Stomach smooth muscle (tissue), 2 donors: ENCODE results near the gene METTL17.

Source experiments
- H3K27ac ChIP-seq: one replicate; pipeline ENCODE4 v1.7.0; 2013; ENCODE audit warnings: mild to moderate bottlenecking, low read length, inconsistent platforms
- H3K27me3 ChIP-seq, 2 donors: one replicate each; pipeline ENCODE4 v1.7.0; 2013; ENCODE audit warnings: low read length in 2 of 2; ENCODE audit not compliant: insufficient read depth in 2 of 2, control insufficient read depth in 1 of 2
- H3K36me3 ChIP-seq, 2 donors: one replicate each; pipeline ENCODE4 v1.7.0; 2013; ENCODE audit warnings: low read length in 2 of 2; ENCODE audit not compliant: control insufficient read depth in 2 of 2, insufficient read depth in 2 of 2
- H3K4me1 ChIP-seq: one replicate; pipeline ENCODE4 v1.7.0; 2013; ENCODE audit warnings: low read length; ENCODE audit not compliant: control insufficient read depth, insufficient read depth
- H3K4me3 ChIP-seq, 2 donors: one replicate each; pipeline ENCODE4 v1.7.0; 2013; ENCODE audit warnings: low read length in 2 of 2
- H3K9ac ChIP-seq, 2 donors: one replicate each; pipeline ENCODE4 v1.7.0; 2013; ENCODE audit warnings: low read length in 2 of 2, mild to moderate bottlenecking in 1 of 2
- H3K9me3 ChIP-seq, 2 donors: one replicate each; pipeline ENCODE4 v1.7.0; 2013; ENCODE audit warnings: low read length in 2 of 2; ENCODE audit not compliant: control insufficient read depth in 2 of 2
- donor health status: healthy.
- donor health status: Pancreatic carcinoma.

Gene METTL17

GRCh38 chr14:21016413-21017190 lies 26.8 kb downstream of the METTL17 start:
- Histone ChIP-seq H3K4me3 (no peak overlapping the region), H3K27ac (no peak overlapping the region), H3K9me3 (no peaks in the 10 kb centered on the region), H3K27me3 (no peaks in the 10 kb centered on the region), H3K36me3 (peaks cover 32 to 45% of the 10 kb centered on the region in 2 donors), H3K4me1 (no peaks in the 10 kb centered on the region), H3K9ac (no peak overlapping the region)

- peaks cover 36 to 50% of the 10 kb centered on the region in 2 donors for H3K36me3 ChIP-seq
Measured at GRCh38 chr14:21017528-21018245, 27.9 kb downstream of the METTL17 start.

GRCh38 chr14:21018286-21018685 lies 28.5 kb downstream of the METTL17 start:
- H3K36me3 ChIP-seq, result peaks cover 36 to 50% of the 10 kb centered on the region in 2 donors

More at GRCh38 chr14:21017528-21018245, 27.9 kb downstream of the METTL17 start:
- no peak overlapping the region for H3K9ac ChIP-seq
- no peaks in the 10 kb centered on the region for H3K27me3 ChIP-seq
- H3K9me3 ChIP-seq, result no peaks in the 10 kb centered on the region
- H3K4me1 ChIP-seq, result peaks cover 4% of the 10 kb centered on the region
- no peak overlapping the region for H3K4me3 ChIP-seq
- no peak overlapping the region for H3K27ac ChIP-seq

GRCh38 chr14:21018781-21019180 lies 29.0 kb downstream of the METTL17 start:
- Histone ChIP-seq H3K4me3 (no peak overlapping the region), H3K4me1 (peaks cover 15% of the 10 kb centered on the region), H3K9ac (no peak overlapping the region), H3K9me3 (no peaks in the 10 kb centered on the region), H3K36me3 (peaks cover 36 to 50% of the 10 kb centered on the region in 2 donors), H3K27ac (no peak overlapping the region), H3K27me3 (no peaks in the 10 kb centered on the region)

More at GRCh38 chr14:21018286-21018685, 28.5 kb downstream of the METTL17 start:
- Histone ChIP-seq H3K4me3 (no peak overlapping the region), H3K9ac (no peak overlapping the region), H3K27me3 (no peaks in the 10 kb centered on the region), H3K27ac (no peak overlapping the region), H3K4me1 (peaks cover 10% of the 10 kb centered on the region), H3K9me3 (no peaks in the 10 kb centered on the region)

GRCh38 chr14:21019366-21019765 lies 29.6 kb downstream of the METTL17 start:
- no peak overlapping the region for H3K9ac ChIP-seq

GRCh38 chr14:21020977-21021545 lies 31.3 kb downstream of the METTL17 start:
- Histone ChIP-seq H3K9me3 (no peaks in the 10 kb centered on the region), H3K4me3 (no peak overlapping the region), H3K4me1 (peaks cover 25% of the 10 kb centered on the region), H3K27ac (peak overlapping the region; percentile 31), H3K9ac (no peak overlapping the region), H3K36me3 (peaks cover 36 to 50% of the 10 kb centered on the region in 2 donors), H3K27me3 (no peaks in the 10 kb centered on the region)

More at GRCh38 chr14:21019366-21019765, 29.6 kb downstream of the METTL17 start:
- Histone ChIP-seq H3K27me3 (no peaks in the 10 kb centered on the region), H3K9me3 (no peaks in the 10 kb centered on the region), H3K36me3 (peaks cover 36 to 50% of the 10 kb centered on the region in 2 donors), H3K4me3 (no peak overlapping the region), H3K27ac (no peak overlapping the region), H3K4me1 (peaks cover 21% of the 10 kb centered on the region)

GRCh38 chr14:21022686-21023085 lies 32.9 kb downstream of the METTL17 start:
- H3K9ac ChIP-seq, result peak overlapping the region in 1 of 2 donors; percentile 52
- peaks cover 30% of the 10 kb centered on the region for H3K4me1 ChIP-seq
- H3K9me3 ChIP-seq, result no peaks in the 10 kb centered on the region
- H3K27ac ChIP-seq, result peak overlapping the region; percentile 76
- peak overlapping the region; percentile 84 to 94 for H3K4me3 ChIP-seq
- H3K36me3 ChIP-seq, result peaks cover 31 to 40% of the 10 kb centered on the region in 2 donors
- H3K27me3 ChIP-seq, result no peaks in the 10 kb centered on the region

- H3K9ac ChIP-seq, result peak overlapping the region; percentile 77 to 78
- peak overlapping the region; percentile 84 to 94 for H3K4me3 ChIP-seq
- H3K4me1 ChIP-seq, result peaks cover 30% of the 10 kb centered on the region
- no peaks in the 10 kb centered on the region for H3K9me3 ChIP-seq
- peak overlapping the region; percentile 76 for H3K27ac ChIP-seq
- no peaks in the 10 kb centered on the region for H3K27me3 ChIP-seq
- H3K36me3 ChIP-seq, result peaks cover 26 to 35% of the 10 kb centered on the region in 2 donors
Measured at GRCh38 chr14:21023174-21023573, 33.4 kb downstream of the METTL17 start.

GRCh38 chr14:21023817-21024584 lies 34.2 kb downstream of the METTL17 start:
- Histone ChIP-seq H3K36me3 (peaks cover 24 to 28% of the 10 kb centered on the region in 2 donors), H3K4me1 (peaks cover 30% of the 10 kb centered on the region), H3K4me3 (peak overlapping the region; percentile 84 to 94), H3K9me3 (no peaks in the 10 kb centered on the region), H3K27me3 (no peaks in the 10 kb centered on the region), H3K27ac (peak overlapping the region; percentile 76), H3K9ac (peak overlapping the region; percentile 77 to 78)
